GM12875 (cell line): ENCODE data around the gene STRN3.
"Not testable (repeated sequence)": the region's sequence is repeated elsewhere in the genome, so short reads cannot be mapped to it uniquely, and the experiment has no call there.

ENCODE experiments used
- H3K4me3 ChIP-seq: one replicate; pipeline ENCODE4 v1.5.1; 2011; ENCODE audit warnings: low read depth, low read length, control low read depth
- CTCF ChIP-seq: IDR thresholded peaks from 2 replicates; pipeline ENCODE4 v1.5.1; 2011; ENCODE audit warnings: low read depth, mild to moderate bottlenecking, control low read depth, inconsistent platforms, low read length, moderate library complexity, borderline replicate concordance; ENCODE audit not compliant: insufficient read depth

Gene STRN3

GRCh38 chr14:30903285-30904124 lies 122.7 kb downstream of the STRN3 start:
- no peak overlapping the region for H3K4me3 ChIP-seq
- TF ChIP-seq CTCF: no peak

- not testable (repeated sequence) for H3K4me3 ChIP-seq
These were observed 129.1 kb downstream of the STRN3 start for GRCh38 chr14:30897121-30897520.

- no peak for TF ChIP-seq CTCF
These were observed 129.7 kb downstream of the STRN3 start for GRCh38 chr14:30896435-30896834.

GRCh38 chr14:30894923-30895515 lies 131.2 kb downstream of the STRN3 start:
- no peak overlapping the region for H3K4me3 ChIP-seq
- TF ChIP-seq CTCF: no peak

More at GRCh38 chr14:30896435-30896834, 129.7 kb downstream of the STRN3 start:
- no peak overlapping the region for H3K4me3 ChIP-seq

- no peak overlapping the region for H3K4me3 ChIP-seq
- TF ChIP-seq CTCF: no peak
These were observed 132.4 kb downstream of the STRN3 start for GRCh38 chr14:30893819-30894218.

- TF ChIP-seq CTCF: no peak
- H3K4me3 ChIP-seq: no peak overlapping the region
These were observed 137.0 kb downstream of the STRN3 start for GRCh38 chr14:30889244-30889594.

GRCh38 chr14:30888480-30889243 lies 137.5 kb downstream of the STRN3 start:
- TF ChIP-seq CTCF: no peak
- H3K4me3 ChIP-seq: no peak overlapping the region
